ENCODE data around the gene PELI1.
A peak's percentile ranks its signal among the peaks of the same experiment; 100 is the strongest.
"Not testable (repeated sequence)": the region's sequence is repeated elsewhere in the genome, so short reads cannot be mapped to it uniquely, and the experiment has no call there.

The PELI1 gene

DNA sequence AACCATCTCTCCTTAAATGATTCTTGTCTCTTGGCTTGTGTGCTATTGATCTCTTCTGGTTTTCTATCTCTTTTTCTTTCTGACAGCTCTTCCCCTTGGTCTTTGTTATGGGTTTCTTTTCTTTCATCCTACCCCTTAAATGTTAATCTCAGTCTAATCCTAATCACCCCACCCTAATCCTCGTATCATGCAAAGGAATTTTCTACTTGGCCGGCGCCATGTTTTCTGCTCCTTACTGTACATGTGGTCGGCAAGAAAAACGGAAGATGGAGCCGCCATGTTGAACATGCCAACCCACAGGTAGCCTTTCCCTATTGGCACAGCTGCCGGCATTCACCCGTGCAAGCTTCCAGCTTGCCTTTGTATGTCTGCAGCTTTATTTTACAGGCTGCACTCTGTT is 63.2 kb downstream of the PELI1 start:
- no peak for DNase-seq

DNA sequence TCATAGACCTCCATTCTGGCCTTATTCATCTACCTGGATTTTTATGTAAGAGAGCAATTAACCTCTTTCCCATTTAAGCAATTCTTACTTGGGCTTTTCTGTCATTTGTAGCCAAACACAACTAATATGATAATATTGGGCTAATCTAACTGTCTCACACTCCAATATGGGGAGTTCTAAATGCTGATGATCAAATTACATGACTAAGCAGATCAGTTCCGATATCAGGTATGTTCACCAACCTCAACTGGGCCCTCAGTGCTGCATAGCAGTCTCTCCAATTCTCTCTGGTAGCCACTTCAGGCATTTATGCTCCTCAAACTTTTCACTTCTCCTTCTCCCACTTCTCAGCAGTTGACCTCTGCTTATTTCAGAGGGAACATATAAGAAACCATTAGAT is 64.0 kb downstream of the PELI1 start:
- no peak for DNase-seq

DNA sequence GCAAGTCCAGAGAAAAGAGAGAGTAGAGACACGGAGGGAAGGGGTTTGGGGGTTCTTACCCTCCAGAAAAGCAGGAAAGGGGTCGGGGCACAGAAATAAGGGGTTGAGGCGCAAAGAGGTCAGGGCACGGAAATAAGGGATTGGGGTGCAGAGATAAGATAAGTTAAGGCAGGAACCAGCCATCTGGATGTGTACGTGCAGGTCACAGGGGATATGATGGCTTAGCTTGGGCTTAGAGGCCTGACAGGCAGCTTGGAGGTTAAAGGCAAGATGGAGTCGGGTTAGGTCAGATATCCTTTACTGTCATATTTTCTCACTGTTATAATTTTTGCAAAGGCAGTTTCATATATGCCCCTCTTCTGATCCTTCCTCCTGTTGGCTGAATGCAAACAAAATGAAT is 64.5 kb downstream of the PELI1 start:
- not testable (repeated sequence) for DNase-seq

DNA sequence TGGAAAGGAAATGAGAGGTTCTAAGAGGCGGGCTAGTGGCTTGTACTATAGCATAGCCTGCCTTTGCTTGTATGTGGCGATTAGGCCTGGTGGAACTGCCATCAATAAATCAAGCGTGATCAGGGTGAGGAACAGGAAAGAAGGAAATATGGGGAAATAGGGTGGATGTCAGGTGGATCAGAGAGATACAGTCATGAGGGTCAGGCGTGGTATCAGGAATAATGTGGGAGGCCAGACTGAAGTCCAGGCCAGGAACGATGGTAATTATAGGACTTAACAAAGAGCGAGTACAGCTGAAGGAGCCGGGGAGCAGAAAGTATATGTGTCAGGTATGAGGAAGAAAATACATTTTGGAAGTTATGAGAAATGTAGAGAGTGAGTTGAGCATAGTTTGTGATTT is 67.4 kb downstream of the PELI1 start:
- not testable (repeated sequence) for DNase-seq

DNA sequence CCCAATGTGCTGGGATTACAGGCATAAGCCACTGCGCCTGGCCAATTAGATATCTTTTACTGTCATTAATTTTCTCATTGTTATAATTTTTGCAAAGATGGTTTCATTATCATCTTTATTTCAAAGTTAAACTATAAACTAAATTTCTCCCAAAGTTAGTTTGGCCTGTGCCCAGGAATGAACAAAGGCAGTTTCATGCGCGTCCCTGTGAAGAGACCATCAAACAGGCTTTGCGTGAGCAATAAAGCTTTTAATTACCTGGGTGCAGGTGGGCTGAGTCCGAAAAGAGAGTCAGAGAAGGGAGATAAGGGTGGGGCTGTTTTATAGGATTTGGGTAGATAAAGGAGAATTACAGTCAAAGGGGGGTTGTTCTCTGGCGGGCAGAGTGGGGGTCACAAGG is 69.6 kb downstream of the PELI1 start:
- not testable (repeated sequence) for DNase-seq

DNA sequence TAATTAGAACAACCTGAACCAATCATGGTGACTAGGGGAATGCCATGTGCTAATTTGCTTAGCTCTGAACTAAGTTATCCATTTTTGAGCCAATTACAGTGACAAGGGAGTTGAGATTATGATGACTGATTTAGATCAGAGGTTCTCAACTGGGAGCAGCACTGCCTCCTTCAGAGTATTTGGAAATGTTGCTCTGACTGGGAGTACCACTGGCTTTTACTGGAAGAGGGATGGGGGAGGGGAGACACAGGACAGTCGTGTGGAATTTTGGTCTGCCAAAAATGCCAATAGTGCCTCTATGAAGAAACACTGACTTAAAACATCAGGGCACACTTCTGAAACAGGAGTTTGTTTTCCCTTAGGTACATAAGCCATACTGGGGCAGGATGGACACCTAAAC is 76.9 kb downstream of the PELI1 start:
- DNase-seq = no peak

DNA sequence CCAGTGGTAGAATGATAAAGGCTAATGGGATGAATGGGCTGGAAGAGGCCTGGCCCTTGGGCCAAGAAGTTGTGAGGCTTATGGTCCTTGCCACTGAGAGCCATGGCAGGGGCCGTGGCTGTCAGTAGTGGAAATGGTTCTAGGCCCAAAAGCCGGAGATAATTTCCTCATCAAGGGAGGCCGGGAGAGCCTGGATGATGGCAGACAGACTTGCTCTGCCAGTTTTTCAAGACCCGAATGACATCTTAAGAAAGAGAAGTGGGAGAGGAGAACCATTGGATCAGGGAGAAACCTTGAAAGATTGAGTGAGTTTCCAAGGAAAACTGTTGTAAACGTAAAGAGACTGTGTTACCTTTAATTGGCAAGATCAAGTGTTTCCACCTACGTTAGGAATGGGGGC is 78.7 kb downstream of the PELI1 start:
- DNase-seq = no peak

DNA sequence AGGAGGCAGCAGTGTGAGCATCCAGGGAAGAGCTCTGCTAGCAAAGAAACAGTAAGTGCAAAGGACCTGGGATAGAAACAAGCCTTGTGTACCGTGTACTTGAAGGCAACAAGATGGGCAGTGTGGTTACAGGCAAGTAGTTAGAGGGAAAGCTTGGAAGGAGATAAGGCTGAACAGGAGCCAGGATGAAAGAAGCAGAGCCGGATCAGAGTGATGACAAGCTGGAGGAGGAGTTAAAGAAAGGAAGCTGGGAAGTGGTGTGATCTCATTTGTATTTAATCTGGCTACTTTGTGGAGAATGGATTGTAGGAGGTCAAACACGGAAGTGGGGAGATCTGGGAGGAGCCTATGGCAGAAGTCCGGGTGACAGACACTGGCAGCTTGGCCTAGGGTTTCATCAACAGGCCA is 80.3 kb downstream of the PELI1 start:
- no peak for DNase-seq

DNA sequence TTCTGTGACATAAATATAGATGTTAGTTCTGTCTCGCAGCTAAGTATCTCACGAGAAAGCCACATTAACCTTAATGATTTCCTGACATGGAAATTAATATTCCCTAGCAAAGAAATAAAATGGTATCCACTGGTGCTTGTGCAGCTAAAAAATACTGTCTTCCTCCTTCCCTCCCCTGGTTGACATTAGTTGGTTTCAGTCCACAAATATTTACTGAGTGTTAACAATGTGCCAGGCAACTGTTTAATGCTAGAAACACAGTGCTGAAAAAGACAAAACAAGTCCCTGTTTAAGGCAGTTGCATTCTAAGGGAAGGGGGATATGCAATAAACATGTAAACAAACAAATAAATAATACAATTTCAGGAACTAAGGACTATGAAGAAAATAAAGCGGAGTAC is 80.8 kb downstream of the PELI1 start:
- peak in 2 of 3 experiments; percentile 44 to 64 for DNase-seq

DNA sequence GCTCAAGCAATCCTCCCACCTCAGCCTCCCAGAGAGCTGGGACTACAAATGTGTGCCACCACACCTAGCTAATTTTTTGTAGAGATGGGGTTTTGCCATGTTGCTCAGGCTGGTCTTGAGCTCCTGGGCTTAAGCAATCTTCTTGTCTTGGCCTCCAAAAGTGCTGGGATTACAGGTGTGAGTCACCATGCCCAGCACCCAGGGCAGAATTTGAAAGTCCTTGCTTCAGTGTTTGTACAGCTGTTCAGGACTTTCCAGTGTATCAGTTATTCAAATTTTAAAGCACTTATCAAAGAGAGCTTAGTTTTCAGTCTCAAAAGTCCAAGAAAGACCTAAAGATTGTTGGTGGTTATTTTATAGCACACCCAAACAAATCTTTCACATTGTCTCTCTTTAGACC is 81.4 kb downstream of the PELI1 start:
- DNase-seq = peak in 1 of 3 experiments; percentile 72

DNA sequence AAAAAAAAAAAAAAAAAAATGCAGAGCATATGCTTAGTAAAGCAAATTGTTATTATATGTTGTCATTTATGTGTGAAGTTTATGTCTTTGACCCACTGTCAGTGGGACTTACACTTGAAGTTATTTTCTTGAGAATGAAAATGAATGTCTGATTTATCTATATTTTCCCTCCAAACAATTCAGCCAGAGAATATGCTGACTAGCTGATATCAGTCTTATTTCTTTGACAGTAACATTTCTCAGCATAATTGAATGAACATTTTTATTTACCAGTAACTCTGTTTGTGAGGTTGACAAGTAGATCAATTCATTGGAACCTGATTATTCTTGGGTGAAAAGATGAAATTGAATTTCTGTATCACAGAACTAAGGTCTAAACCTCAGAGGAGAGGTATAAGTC is 85.0 kb downstream of the PELI1 start:
- no peak for DNase-seq

DNA sequence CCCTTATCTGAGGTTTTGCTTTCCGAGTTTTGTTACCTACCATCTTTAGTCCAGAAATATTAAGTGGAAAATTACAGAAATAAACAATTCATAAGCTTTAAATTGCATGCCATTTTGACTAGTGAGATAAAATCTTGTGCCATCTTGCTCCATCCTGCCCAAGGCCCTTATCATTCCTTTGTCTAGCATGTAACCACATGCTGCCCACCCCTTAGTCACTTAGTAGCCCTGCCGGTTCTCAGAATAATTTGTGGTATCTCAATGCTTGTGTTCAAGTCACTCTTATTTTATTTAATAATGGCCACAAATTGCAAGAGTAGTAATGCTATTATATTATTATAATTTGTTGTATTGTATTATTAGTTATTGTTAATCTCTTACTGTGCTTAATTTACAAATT is 88.2 kb downstream of the PELI1 start:
- DNase-seq = no peak

DNA sequence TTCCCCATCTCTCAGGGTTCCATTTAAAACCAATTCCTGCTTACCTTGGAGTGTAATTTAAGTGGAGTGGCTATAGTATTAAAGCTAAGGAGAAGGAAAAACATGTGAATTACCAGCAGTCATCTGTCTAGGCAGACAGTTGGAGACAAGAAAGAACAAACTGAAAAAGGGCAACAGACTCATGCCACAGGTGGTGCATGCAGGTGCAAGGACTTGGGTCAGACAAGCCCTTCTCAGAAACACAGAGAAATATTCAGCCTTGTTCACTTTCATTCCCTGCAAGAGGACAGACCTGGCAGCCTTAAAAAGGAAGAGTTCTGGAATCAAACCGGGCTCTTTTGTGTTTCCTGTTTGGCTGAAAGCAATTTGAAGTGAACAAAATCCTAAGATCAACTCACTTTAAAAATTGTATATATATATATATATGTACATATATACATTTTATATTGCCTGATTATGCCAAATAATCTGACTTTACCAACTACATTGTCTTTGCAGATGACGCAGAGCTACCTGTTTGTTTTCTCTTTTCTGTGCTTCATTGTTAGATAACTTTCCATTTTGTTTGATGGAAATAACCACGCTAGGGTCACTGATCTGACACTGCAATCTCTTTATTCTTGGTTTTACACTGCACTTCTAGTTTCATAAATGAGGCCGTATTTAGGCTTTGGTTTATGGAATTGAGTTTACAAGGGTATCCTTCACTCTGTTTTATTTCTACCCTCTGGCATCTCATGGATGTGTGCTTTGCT is 89.9 kb downstream of the PELI1 start:
- DNase-seq = peak in 2 of 3 experiments; percentile 51 to 96

DNA sequence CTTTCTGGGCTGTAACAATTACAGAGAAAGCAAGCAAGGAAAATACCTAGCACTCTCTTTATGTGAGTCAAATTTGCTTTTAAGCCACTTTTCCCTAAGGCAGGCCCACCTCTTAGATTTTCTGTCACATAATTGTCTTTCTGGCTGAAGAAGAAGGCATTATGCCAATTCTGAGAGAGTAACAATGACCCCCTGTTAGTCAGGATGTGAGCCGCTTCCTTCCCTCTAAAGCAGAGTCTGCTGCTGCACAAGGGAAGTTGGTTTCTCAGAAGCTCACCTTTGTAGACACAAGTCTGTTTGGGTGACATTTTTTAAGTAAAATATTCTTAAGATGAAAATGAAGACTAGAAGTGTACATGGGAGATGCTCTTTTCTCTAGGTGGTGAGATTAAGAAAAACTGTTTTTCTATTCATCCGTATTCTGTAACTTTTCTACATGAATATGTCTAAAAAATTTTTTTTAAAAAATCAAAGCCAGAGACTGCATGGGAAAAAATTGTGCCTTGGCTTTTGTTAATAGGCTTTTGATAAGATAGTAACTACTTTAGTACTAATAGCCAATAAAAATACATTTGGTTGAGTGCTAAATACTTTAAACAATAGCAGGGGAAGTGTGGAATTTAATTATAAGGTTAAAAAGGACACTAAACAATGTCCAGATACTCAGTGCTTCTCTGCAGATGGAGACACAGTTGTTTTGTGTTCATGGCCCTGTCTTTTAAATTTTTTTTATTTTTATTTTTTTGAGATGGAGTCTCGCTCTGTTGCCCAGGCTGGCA is 91.6 kb downstream of the PELI1 start:
- DNase-seq = peak in 1 of 3 experiments; percentile 30

DNA sequence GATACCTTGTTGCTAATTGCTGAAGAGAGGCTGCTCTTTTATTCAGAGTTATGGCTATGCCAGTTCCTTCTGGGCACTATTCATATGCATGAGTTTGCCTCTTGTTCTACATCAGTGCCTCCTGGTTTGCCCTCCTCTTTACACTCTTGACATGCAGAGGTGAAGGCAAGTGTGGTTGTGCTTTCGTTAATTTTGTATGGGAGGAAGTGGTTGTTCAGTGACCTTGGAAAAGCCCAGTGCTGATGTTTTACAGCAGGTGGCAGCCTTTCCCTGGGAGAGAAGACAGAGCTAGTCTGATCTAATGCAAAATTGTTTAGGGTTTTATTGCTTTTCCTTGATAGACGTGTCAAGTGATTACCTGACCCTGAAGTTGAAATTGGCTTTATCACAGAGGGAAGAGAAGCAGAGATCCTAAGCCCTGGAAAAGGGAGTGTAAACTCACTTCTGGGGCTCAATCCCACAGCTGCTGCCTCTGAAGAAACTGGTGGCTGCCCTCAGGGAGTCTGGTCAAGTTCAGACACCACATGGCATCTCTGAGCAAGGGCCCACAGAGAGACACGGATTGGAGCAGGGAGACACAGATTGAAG is 94.5 kb downstream of the PELI1 start:
- peak; percentile 72 to 92 (median 90) for DNase-seq

DNA sequence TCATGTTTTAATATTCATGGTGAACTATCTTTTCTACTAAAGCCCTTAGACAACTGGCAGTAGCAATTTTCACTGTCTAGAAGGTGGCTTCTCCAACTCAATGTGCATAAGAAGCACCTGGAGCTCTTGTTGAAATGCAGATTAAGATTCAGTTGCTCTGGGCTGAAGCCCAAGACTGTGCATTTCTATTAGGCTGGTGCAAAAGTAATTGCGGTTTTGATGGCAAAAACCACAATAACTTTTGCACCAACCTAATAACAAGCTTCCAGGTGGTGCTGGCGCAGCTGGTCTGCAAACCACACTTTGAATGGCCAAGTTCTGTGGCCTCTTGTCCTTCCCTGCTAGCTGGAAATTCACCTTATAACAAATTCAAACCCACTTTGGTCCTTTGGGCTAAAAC is 98.3 kb downstream of the PELI1 start:
- DNase-seq = no peak

Data from NCI-H1417 (cell line).